H9 (cell line): ENCODE data around the gene ZFPM1. TPM values are rescaled to one million over a fixed set of nuclear protein-coding genes. Genes with fewer than 3 reads are reported as not detected.

ENCODE experiments used
- DNase-seq: peaks from one replicate; pipeline ENCODE4 v3.0.0-alpha.2; 2017
- H2AFZ ChIP-seq: one replicate; pipeline ENCODE4 v1.6.1; 2013; ENCODE audit warnings: mild to moderate bottlenecking, low read length, control low read depth, moderate library complexity
- H2AK5ac ChIP-seq: 2 replicates; pipeline ENCODE4 v1.6.1; 2013; ENCODE audit warnings: low read length, control low read depth, mixed read lengths; ENCODE audit not compliant: insufficient read length
- H2BK120ac ChIP-seq: one replicate; pipeline ENCODE4 v1.6.1; 2013; ENCODE audit warnings: low read depth, mild to moderate bottlenecking, low read length, control low read depth, inconsistent platforms; ENCODE audit not compliant: poor library complexity, severe bottlenecking
- H2BK12ac ChIP-seq: 2 replicates; pipeline ENCODE4 v1.6.1; 2013; ENCODE audit warnings: low read length, control low read depth, mixed read lengths, low read depth; ENCODE audit not compliant: insufficient read length
- H2BK15ac ChIP-seq: 2 replicates; pipeline ENCODE4 v1.6.1; 2013; ENCODE audit warnings: low read depth, low read length, control low read depth
- H2BK20ac ChIP-seq: one replicate; pipeline ENCODE4 v1.6.1; 2013; ENCODE audit warnings: low read depth, mild to moderate bottlenecking, low read length, control low read depth, inconsistent platforms; ENCODE audit not compliant: poor library complexity, severe bottlenecking
- H2BK5ac ChIP-seq: 2 replicates; pipeline ENCODE4 v1.6.1; 2013; ENCODE audit warnings: low read length, control low read depth, mixed read lengths; ENCODE audit not compliant: insufficient read length
- H3K14ac ChIP-seq: 2 replicates; pipeline ENCODE4 v1.6.1; 2013; ENCODE audit warnings: low read length, control low read depth; ENCODE audit not compliant: insufficient read depth
- H3K18ac ChIP-seq: 2 replicates; pipeline ENCODE4 v1.6.1; 2013; ENCODE audit warnings: low read depth, mild to moderate bottlenecking, mixed read lengths, low read length, control low read depth; ENCODE audit not compliant: insufficient read length
- H3K23ac ChIP-seq: 2 replicates; pipeline ENCODE4 v1.6.1; 2013; ENCODE audit warnings: low read length, control low read depth, mixed read lengths, low read depth; ENCODE audit not compliant: insufficient read length
- H3K23me2 ChIP-seq: 2 replicates; pipeline ENCODE4 v1.6.1; 2013; ENCODE audit warnings: low read depth, mild to moderate bottlenecking, mixed read lengths, low read length, control low read depth; ENCODE audit not compliant: insufficient read length, poor library complexity, severe bottlenecking
- H3K27ac ChIP-seq: 2 replicates; pipeline ENCODE4 v1.5.1; 2013; ENCODE audit warnings: low read length, control low read depth, mixed read lengths, low read depth; ENCODE audit not compliant: insufficient read length
- H3K27me3 ChIP-seq: 2 replicates; pipeline ENCODE4 v1.6.1; 2013; ENCODE audit warnings: low read length, control low read depth, inconsistent platforms; ENCODE audit not compliant: insufficient read depth
- H3K4ac ChIP-seq: 2 replicates; pipeline ENCODE4 v1.6.1; 2013; ENCODE audit warnings: low read depth, mild to moderate bottlenecking, control low read depth, inconsistent platforms, low read length, moderate library complexity
- H3K4me1 ChIP-seq: 2 replicates; pipeline ENCODE4 v1.6.1; 2013; ENCODE audit warnings: low read length, control low read depth, inconsistent platforms; ENCODE audit not compliant: insufficient read depth
- H3K4me2 ChIP-seq: 2 replicates; pipeline ENCODE4 v1.6.1; 2013; ENCODE audit warnings: low read length, control low read depth, mixed read lengths; ENCODE audit not compliant: insufficient read length, insufficient read depth
- H3K56ac ChIP-seq: 2 replicates; pipeline ENCODE4 v1.6.1; 2013; ENCODE audit warnings: low read depth, mild to moderate bottlenecking, mixed read lengths, low read length, control low read depth; ENCODE audit not compliant: insufficient read length
- H3K79me1 ChIP-seq: 2 replicates; pipeline ENCODE4 v1.6.1; 2013; ENCODE audit warnings: low read depth, mild to moderate bottlenecking, moderate library complexity, low read length, control low read depth, inconsistent platforms; ENCODE audit not compliant: insufficient read depth, poor library complexity, severe bottlenecking
- H3K79me2 ChIP-seq: 2 replicates; pipeline ENCODE4 v1.6.1; 2013; ENCODE audit warnings: low read length, control low read depth, inconsistent platforms; ENCODE audit not compliant: insufficient read depth
- H3K9ac ChIP-seq: 2 replicates; pipeline ENCODE4 v1.6.1; 2013; ENCODE audit warnings: low read length, control low read depth, mixed read lengths; ENCODE audit not compliant: insufficient read length; ENCODE audit errors: extremely low read depth
- H3K9me3 ChIP-seq: one replicate; pipeline ENCODE4 v1.6.1; 2013; ENCODE audit warnings: low read depth, low read length, inconsistent platforms; ENCODE audit not compliant: control insufficient read depth
- H3T11ph ChIP-seq: one replicate; pipeline ENCODE4 v1.6.1; 2013; ENCODE audit warnings: mild to moderate bottlenecking, low read length, control low read depth, inconsistent platforms
- H4K20me1 ChIP-seq: one replicate; pipeline ENCODE4 v1.6.1; 2013; ENCODE audit not compliant: control insufficient read depth, insufficient read length, insufficient read depth
- H4K5ac ChIP-seq: 2 replicates; pipeline ENCODE4 v1.6.1; 2013; ENCODE audit warnings: low read depth, mild to moderate bottlenecking, mixed read lengths, low read length, control low read depth; ENCODE audit not compliant: insufficient read length
- H4K8ac ChIP-seq: replicated peaks from 2 replicates; pipeline ENCODE4 v1.6.1; 2013; ENCODE audit warnings: low read length, control low read depth, mixed read lengths, low read depth; ENCODE audit not compliant: insufficient read length
- H4K91ac ChIP-seq: 2 replicates; pipeline ENCODE4 v1.6.1; 2013; ENCODE audit warnings: low read depth, mild to moderate bottlenecking, moderate library complexity, mixed read lengths, low read length, control low read depth; ENCODE audit not compliant: insufficient read length
- H3K27ac Mint-ChIP-seq, 3 experiments: 2 replicates in 2 of 3; 3 replicates in 1 of 3; pipeline ENCODE4 v1.8.0; 2020 to 2021; ENCODE audit warnings: mixed read lengths in 3 of 3, mild to moderate bottlenecking in 1 of 3, moderate library complexity in 1 of 3
- H3K27me3 Mint-ChIP-seq: 2 replicates; pipeline ENCODE4 v1.8.0; 2021; ENCODE audit warnings: low read depth, mild to moderate bottlenecking, moderate library complexity, mixed read lengths
- H3K36me3 Mint-ChIP-seq, 3 experiments: 2 replicates in 2 of 3; 3 replicates in 1 of 3; pipeline ENCODE4 v1.8.0; 2020 to 2021; ENCODE audit warnings: low read depth in 3 of 3, mixed read lengths in 3 of 3; ENCODE audit not compliant: insufficient read depth in 1 of 3
- H3K4me1 Mint-ChIP-seq, 2 experiments: 2 replicates each; pipeline ENCODE4 v1.8.0; 2020; ENCODE audit warnings: mixed read lengths in 2 of 2
- H3K4me3 Mint-ChIP-seq, 2 experiments: 2 replicates in 1 of 2; 3 replicates in 1 of 2; pipeline ENCODE4 v1.8.0; 2020 to 2021; ENCODE audit warnings: mild to moderate bottlenecking in 2 of 2, mixed read lengths in 2 of 2, moderate library complexity in 1 of 2
- H3K9me3 Mint-ChIP-seq, 2 experiments: 2 replicates in 1 of 2; 3 replicates in 1 of 2; pipeline ENCODE4 v1.8.0; 2020; ENCODE audit warnings: mild to moderate bottlenecking in 2 of 2, mixed read lengths in 2 of 2, moderate library complexity in 1 of 2
- WGBS: extraction: QIAGEN DNeasy Blood & Tissue Kit; methylation state at CpG from one replicate; pipeline ENCODE4 v1.1.7; 2013; ENCODE audit warnings: missing lambda C conversion rate, low lambda C conversion rate, mixed read lengths; ENCODE audit not compliant: insufficient read length; ENCODE audit errors: extremely low coverage; 5-methylcytosine and 5-hydroxymethylcytosine counted together
- total RNA-seq: library from RNA; stranded (reverse); gene quantifications from 2 replicates; pipeline ENCODE4 v1.2.1, GENCODE V29; 2021
- TF ChIP-seq, protein P1 (sequence below): fragments of 200-600 bp; sonication (generic); conservative IDR thresholded peaks from 3 replicates; pipeline ENCODE4 v1.8.0; 2021; ENCODE audit warnings: antibody characterized with exemption, mild to moderate bottlenecking

ZFPM1 gene
- total RNA-seq, 1 experiment from 2014 or later: 3.6 TPM

GRCh38 chr16:88538366-88539060 is 85.4 kb downstream of the ZFPM1 start:
- Histone ChIP-seq H3T11ph (no peak overlapping the region), H3K4me1 (no peaks in the 10 kb centered on the region), H2BK20ac (no peak overlapping the region), H4K20me1 (no peaks in the 10 kb centered on the region), H3K56ac (no peak overlapping the region), H4K91ac (no peak overlapping the region), H2AK5ac (no peak overlapping the region), H2BK15ac (no peak overlapping the region), H4K5ac (no peak overlapping the region), H3K23me2 (peaks cover under 1% of the 10 kb centered on the region), H3K9me3 (no peaks in the 10 kb centered on the region), H3K23ac (no peak overlapping the region), H2AFZ (no peak overlapping the region), H3K4ac (no peak overlapping the region), H3K27me3 (no peaks in the 10 kb centered on the region), H2BK120ac (no peak overlapping the region), H4K8ac (no peak overlapping the region), H3K4me2 (no peak overlapping the region), H3K27ac (no peak overlapping the region), H3K9ac (no peak overlapping the region), H3K14ac (no peak overlapping the region), H3K79me1 (no peaks in the 10 kb centered on the region), H3K79me2 (no peaks in the 10 kb centered on the region), H2BK5ac (no peak overlapping the region), H3K18ac (no peak overlapping the region), H2BK12ac (no peak overlapping the region)
- Mint-ChIP-seq H3K4me1 (peaks cover 2 to 46% of the 10 kb centered on the region in 2 experiments), H3K4me3 (no peak overlapping the region), H3K36me3 (peaks cover 6 to 14% (median 9%) of the 10 kb centered on the region in 3 experiments; a peak in 5 of 7 replicates), H3K27ac (peak overlapping the region in 1 of 3 experiments; percentile 40; a peak in 2 of 7 replicates), H3K27me3 (peaks cover 35% of the 10 kb centered on the region), H3K9me3 (peaks cover 12 to 13% of the 10 kb centered on the region in 2 experiments)
- no peak for DNase-seq
- no CpG with 5 or more reads among the region's 23 CpGs for WGBS
- TF ChIP-seq, protein P1, sequence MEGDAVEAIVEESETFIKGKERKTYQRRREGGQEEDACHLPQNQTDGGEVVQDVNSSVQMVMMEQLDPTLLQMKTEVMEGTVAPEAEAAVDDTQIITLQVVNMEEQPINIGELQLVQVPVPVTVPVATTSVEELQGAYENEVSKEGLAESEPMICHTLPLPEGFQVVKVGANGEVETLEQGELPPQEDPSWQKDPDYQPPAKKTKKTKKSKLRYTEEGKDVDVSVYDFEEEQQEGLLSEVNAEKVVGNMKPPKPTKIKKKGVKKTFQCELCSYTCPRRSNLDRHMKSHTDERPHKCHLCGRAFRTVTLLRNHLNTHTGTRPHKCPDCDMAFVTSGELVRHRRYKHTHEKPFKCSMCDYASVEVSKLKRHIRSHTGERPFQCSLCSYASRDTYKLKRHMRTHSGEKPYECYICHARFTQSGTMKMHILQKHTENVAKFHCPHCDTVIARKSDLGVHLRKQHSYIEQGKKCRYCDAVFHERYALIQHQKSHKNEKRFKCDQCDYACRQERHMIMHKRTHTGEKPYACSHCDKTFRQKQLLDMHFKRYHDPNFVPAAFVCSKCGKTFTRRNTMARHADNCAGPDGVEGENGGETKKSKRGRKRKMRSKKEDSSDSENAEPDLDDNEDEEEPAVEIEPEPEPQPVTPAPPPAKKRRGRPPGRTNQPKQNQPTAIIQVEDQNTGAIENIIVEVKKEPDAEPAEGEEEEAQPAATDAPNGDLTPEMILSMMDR: no peak
